GM10266 (cell line): Measurements from ENCODE around the gene EIF5.
A peak's percentile ranks its signal among the peaks of the same experiment; 100 is the strongest.

Experiments used
- DNase-seq: peaks from one replicate; pipeline ENCODE4 v3.0.0; 2012; ENCODE audit errors: extremely low spot score
- TF ChIP-seq, protein P1 (sequence below): IDR thresholded peaks from 2 replicates; pipeline ENCODE4 v1.5.1; 2012; ENCODE audit warnings: mild to moderate bottlenecking, low read depth; ENCODE audit not compliant: control insufficient read depth, insufficient read depth; ENCODE audit errors: missing control alignments

EIF5 gene

DNA sequence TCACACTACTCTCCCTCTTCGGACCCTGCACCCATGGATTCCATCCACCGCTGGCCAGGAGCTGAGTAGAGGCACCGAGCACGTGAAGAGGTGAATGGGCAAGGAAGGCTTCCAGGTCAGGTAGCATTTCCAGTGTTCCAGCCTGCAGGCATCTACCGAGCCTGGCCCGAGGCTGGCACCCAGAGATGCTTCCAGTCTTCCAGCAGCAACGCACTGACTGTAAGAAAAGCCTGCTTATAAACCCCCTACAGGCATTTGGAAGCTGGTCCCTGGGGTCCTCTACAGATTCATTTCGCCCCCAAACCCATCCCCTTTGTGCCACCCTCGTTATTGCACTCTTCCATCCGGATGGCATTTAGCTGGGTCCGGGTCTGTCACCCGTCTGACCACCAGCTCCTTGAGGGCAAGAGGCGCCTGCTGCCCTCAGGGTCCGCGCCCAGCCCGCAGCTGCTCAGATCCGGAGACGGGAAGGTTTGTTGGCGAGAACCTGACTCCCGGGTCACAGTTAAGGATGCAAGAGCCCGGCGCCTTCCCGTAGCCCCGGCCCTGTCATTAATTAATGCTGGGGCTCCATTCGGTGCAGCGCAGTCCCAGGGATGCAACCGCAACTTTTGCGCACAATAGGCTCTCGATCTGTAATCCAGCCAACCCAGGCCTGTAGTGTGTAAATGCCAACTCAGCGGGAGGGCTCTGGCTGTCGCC, 50.6 kb downstream of the EIF5 start:
- TF ChIP-seq, protein P1, sequence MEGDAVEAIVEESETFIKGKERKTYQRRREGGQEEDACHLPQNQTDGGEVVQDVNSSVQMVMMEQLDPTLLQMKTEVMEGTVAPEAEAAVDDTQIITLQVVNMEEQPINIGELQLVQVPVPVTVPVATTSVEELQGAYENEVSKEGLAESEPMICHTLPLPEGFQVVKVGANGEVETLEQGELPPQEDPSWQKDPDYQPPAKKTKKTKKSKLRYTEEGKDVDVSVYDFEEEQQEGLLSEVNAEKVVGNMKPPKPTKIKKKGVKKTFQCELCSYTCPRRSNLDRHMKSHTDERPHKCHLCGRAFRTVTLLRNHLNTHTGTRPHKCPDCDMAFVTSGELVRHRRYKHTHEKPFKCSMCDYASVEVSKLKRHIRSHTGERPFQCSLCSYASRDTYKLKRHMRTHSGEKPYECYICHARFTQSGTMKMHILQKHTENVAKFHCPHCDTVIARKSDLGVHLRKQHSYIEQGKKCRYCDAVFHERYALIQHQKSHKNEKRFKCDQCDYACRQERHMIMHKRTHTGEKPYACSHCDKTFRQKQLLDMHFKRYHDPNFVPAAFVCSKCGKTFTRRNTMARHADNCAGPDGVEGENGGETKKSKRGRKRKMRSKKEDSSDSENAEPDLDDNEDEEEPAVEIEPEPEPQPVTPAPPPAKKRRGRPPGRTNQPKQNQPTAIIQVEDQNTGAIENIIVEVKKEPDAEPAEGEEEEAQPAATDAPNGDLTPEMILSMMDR = no peak
- no peak for DNase-seq

DNA sequence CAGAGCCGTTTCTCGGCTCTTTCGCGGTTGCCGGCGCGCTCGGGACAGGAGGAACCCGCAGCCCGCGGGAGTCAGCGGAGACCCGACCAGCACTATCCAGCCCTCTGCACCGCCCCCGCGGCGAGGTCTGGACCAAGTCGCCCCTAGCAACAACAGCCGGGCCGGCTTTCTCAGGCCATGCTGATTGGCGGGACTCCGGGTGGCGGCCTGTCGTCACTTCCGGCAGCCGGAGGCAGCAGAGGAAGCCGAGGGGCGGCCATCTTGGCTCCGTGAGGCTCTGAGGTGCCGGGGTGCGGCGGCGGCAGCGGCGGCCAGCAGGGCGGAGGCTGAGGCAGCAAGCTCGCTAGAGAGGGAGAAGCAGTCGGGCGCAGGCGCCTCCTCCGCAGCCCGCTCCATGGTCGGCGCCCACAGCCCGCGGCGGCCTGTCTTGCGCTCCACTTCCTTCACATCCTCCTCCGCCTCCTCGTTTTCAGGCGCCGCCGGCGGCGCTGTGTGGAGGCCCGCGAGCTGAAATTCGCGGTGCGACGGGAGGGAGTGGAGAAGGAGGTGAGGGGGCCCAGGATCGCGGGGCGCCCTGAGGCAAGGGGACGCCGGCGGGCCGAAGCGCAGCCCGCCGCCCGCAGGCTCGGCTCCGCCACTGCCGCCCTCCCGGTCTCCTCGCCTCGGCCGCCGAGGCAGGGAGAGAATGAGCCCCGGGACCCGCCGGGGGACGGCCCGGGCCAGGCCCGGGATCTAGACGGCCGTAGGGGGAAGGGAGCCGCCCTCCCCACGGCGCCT, 51.3 kb downstream of the EIF5 start, which contains the start of gene MARK3:
MARK3 (plus strand) TSS at position 264 of the 777 bp plus-strand sequence. CDS start 615 bp downstream, outside the sequence.
- peak; percentile 98 for DNase-seq
- TF ChIP-seq, protein P1 = peak; percentile 11

- TF ChIP-seq, protein P1 = no peak
- no peak for DNase-seq
Measured at GRCh38 chr14:103385929-103386712, 52.1 kb downstream of the EIF5 start.

- DNase-seq = no peak
- TF ChIP-seq, protein P1 = no peak
Measured at GRCh38 chr14:103386713-103387329, 52.8 kb downstream of the EIF5 start.

GRCh38 chr14:103388664-103389063, 54.6 kb downstream of the EIF5 start:
- TF ChIP-seq, protein P1 = no peak
- DNase-seq = no peak

DNA sequence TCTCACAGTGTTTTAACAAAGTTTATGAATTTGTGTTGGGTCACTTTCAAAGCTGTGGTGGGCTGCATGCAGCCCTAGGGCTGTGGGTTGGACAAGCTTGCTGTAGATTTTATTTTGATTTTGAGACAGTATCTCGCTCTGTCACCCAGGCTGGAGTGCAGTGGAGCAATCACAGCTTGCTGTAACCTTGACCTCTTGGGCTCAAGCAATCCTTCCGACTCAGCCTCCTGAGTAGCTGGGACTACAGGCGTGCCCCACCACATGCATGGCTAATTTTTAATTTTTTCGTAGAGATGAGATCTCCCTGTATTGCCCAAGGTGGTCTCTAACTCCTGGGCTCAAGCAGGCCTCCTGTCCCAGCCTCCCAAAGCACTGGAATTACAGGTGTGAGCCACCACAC, 56.6 kb downstream of the EIF5 start:
- DNase-seq = no peak
- TF ChIP-seq, protein P1 = peak; percentile 9
